SK-N-SH (cell line): Measurements from ENCODE around the gene GRXCR2.

Experiments
- GABPA ChIP-seq: IDR thresholded peaks from 2 replicates; pipeline ENCODE4 v1.4.0; 2012; ENCODE audit warnings: low read depth, mild to moderate bottlenecking
- MXI1 ChIP-seq: IDR thresholded peaks from 2 replicates; pipeline ENCODE4 v1.6.1; 2012; ENCODE audit warnings: mild to moderate bottlenecking, low read depth, low read length, improper control_type of control experiment
- NRF1 ChIP-seq: IDR thresholded peaks from 2 replicates; pipeline ENCODE4 v1.6.1; 2012; ENCODE audit warnings: low read depth, mild to moderate bottlenecking, low read length
- POLR2AphosphoS5 ChIP-seq: IDR thresholded peaks from 2 replicates; pipeline ENCODE4 v1.6.1; 2012; ENCODE audit warnings: low read depth, low read length
- RAD21 ChIP-seq: IDR thresholded peaks from 2 replicates; pipeline ENCODE4 v1.6.1; 2012; ENCODE audit warnings: mild to moderate bottlenecking, low read length
- RCOR1 ChIP-seq: fragments of 150-350 bp; IDR thresholded peaks from 2 replicates; pipeline ENCODE4 v1.6.1; 2017; ENCODE audit warnings: antibody characterized with exemption, low read length
- REST ChIP-seq: IDR thresholded peaks from 2 replicates; pipeline ENCODE4 v1.6.1; 2012; ENCODE audit warnings: mild to moderate bottlenecking, low read depth, low read length, moderate library complexity
- RXRA ChIP-seq: IDR thresholded peaks from 2 replicates; pipeline ENCODE4 v1.4.0; 2012; ENCODE audit warnings: low read depth, mild to moderate bottlenecking, borderline replicate concordance
- TAF1 ChIP-seq: IDR thresholded peaks from 2 replicates; pipeline ENCODE4 v1.6.1; 2012; ENCODE audit warnings: low read depth, mild to moderate bottlenecking, low read length, moderate library complexity, borderline replicate concordance
- YY1 ChIP-seq: IDR thresholded peaks from 2 replicates; pipeline ENCODE4 v1.4.0; 2012; ENCODE audit warnings: low read depth, mild to moderate bottlenecking
- TF ChIP-seq, protein P1 (sequence below): fragments of 200-600 bp; sonication (generic); IDR thresholded peaks from 2 replicates; pipeline ENCODE4 v1.6.1; 2017; ENCODE audit warnings: antibody characterized with exemption, mild to moderate bottlenecking, moderate library complexity
- TF ChIP-seq, protein P2 (sequence below): IDR thresholded peaks from 2 replicates; pipeline ENCODE4; 2012
- TF ChIP-seq, protein P3 (sequence below): fragments of 150-350 bp; IDR thresholded peaks from 2 replicates; pipeline ENCODE4 v1.6.1; 2017; ENCODE audit warnings: antibody characterized with exemption, low read length, low read depth, borderline replicate concordance

DNA sequence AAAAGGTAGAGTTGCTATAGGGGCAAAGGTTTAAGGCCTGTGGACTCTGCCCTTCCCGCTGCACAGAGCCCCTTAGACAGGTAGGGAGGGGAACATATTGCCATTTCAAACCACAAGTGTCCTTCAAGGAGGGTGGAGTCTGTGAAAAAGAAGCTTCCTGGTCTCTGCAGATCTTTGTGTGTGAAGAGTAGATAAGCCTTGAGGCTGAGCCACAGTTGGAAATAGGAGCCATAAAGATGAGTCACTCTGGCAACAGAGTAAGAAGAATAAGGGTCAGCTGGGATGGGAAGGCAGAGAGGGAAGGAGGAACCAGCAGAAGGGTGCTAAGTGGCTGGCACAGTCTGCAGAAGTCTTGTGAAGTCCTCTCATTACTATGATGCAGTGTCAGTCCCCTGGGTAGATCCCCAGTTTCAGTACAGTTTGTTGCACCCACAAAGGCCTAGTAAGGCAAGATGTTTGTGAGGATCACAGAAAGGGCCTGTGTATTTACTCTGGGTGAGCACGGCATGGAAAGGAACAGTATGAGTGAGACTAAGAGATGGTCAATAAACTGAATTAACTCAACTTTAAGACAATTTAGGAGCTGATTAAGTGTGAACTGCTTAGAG is 18.1 kb downstream of the GRXCR2 start:
- no peak for TF ChIP-seq REST
- no peak for TF ChIP-seq RXRA
- no peak for TF ChIP-seq MXI1
- no peak for TF ChIP-seq RCOR1
- TF ChIP-seq POLR2AphosphoS5: no peak
- TF ChIP-seq, protein P1, sequence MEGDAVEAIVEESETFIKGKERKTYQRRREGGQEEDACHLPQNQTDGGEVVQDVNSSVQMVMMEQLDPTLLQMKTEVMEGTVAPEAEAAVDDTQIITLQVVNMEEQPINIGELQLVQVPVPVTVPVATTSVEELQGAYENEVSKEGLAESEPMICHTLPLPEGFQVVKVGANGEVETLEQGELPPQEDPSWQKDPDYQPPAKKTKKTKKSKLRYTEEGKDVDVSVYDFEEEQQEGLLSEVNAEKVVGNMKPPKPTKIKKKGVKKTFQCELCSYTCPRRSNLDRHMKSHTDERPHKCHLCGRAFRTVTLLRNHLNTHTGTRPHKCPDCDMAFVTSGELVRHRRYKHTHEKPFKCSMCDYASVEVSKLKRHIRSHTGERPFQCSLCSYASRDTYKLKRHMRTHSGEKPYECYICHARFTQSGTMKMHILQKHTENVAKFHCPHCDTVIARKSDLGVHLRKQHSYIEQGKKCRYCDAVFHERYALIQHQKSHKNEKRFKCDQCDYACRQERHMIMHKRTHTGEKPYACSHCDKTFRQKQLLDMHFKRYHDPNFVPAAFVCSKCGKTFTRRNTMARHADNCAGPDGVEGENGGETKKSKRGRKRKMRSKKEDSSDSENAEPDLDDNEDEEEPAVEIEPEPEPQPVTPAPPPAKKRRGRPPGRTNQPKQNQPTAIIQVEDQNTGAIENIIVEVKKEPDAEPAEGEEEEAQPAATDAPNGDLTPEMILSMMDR: no peak
- TF ChIP-seq, protein P2, sequence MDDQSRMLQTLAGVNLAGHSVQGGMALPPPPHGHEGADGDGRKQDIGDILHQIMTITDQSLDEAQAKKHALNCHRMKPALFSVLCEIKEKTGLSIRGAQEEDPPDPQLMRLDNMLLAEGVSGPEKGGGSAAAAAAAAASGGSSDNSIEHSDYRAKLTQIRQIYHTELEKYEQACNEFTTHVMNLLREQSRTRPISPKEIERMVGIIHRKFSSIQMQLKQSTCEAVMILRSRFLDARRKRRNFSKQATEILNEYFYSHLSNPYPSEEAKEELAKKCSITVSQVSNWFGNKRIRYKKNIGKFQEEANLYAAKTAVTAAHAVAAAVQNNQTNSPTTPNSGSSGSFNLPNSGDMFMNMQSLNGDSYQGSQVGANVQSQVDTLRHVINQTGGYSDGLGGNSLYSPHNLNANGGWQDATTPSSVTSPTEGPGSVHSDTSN: no peak
- no peak for TF ChIP-seq GABPA
- TF ChIP-seq, protein P3, sequence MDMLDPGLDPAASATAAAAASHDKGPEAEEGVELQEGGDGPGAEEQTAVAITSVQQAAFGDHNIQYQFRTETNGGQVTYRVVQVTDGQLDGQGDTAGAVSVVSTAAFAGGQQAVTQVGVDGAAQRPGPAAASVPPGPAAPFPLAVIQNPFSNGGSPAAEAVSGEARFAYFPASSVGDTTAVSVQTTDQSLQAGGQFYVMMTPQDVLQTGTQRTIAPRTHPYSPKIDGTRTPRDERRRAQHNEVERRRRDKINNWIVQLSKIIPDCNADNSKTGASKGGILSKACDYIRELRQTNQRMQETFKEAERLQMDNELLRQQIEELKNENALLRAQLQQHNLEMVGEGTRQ: no peak
- no peak for TF ChIP-seq NRF1
- TF ChIP-seq TAF1: no peak
- no peak for TF ChIP-seq RAD21
- no peak for TF ChIP-seq YY1
